Skin of body (tissue), 1 donor: Measurements from ENCODE around the gene NEXN. TPM values are rescaled to one million over a fixed set of nuclear protein-coding genes. Genes with fewer than 3 reads are reported as not detected.

Source experiments
- total RNA-seq: library from RNA; depleted of rRNA; stranded (reverse); fragments of >200 nt; gene quantifications from one replicate; pipeline ENCODE4 v1.2.3, GENCODE V29; 2014

Gene NEXN
- total RNA-seq, 1 donor from 2014 or later = 12.2 TPM

Other genes with a start within 250 kb of the NEXN start
- gene ZZZ3, start 206.0 kb upstream of the NEXN start, total RNA-seq = 80.3 TPM
- 124 TPM for gene USP33, start 128.8 kb upstream of the NEXN start, total RNA-seq
- 15.8 TPM for gene MIGA1, start 109.0 kb upstream of the NEXN start, total RNA-seq
- gene FUBP1, start 90.4 kb downstream of the NEXN start, total RNA-seq = 180 TPM
- 55.7 TPM for gene DNAJB4, start 116.3 kb downstream of the NEXN start, total RNA-seq
- 2.3 TPM for gene GIPC2, start 157.3 kb downstream of the NEXN start, total RNA-seq